IMR-90 (cell line): Measurements from ENCODE around the gene CACNB2. TPM values are rescaled to one million over a fixed set of nuclear protein-coding genes. Genes with fewer than 3 reads are reported as not detected.
A peak's percentile ranks its signal among the peaks of the same experiment; 100 is the strongest.

ENCODE experiments used
- ATAC-seq: fragments of 200-7000 bp; cut with Tn5 transposase; 2 replicates; pipeline ENCODE4 v1.9.1; 2020; ENCODE audit warnings: low read depth, mild to moderate bottlenecking, moderate library complexity
- BruUV-seq: library from RNA; stranded (reverse); fragments of 400-500 nt; replicated peaks from 2 replicates; lab custom pipeline; 2021; lab: Mats Ljungman, UMichigan
- CTCF ChIA-PET: fragments of 300-600 bp; formaldehyde crosslinking; extraction: SDS; loops from one replicate; lab custom pipeline; 2021; ENCODE audit warnings: antibody characterized with exemption; lab: Yijun Ruan, JAX
- POLR2A ChIA-PET: fragments of 300-600 bp; sonication (Branson Sonifier 250); formaldehyde crosslinking; loops from one replicate; lab custom pipeline; 2022; ENCODE audit warnings: antibody characterized with exemption; ENCODE audit not compliant: unreplicated experiment; lab: Charles Lee
- DNase-seq: peaks from one replicate; pipeline ENCODE4 v3.0.0; 2013
- H2AFZ ChIP-seq: replicated peaks from 2 replicates; pipeline ENCODE3; 2013; ENCODE audit warnings: low read length, mild to moderate bottlenecking; ENCODE audit not compliant: poor library complexity
- H2AK5ac ChIP-seq: 2 replicates; pipeline ENCODE4 v1.6.1; 2013; ENCODE audit warnings: low read depth, low read length, inconsistent platforms
- H2AK9ac ChIP-seq: replicated peaks from 2 replicates; pipeline ENCODE3; 2013; ENCODE audit warnings: mild to moderate bottlenecking, low read depth, low read length, moderate library complexity; ENCODE audit not compliant: poor library complexity
- H2BK120ac ChIP-seq: 2 replicates; pipeline ENCODE4 v1.6.1; 2013; ENCODE audit warnings: low read depth, low read length, inconsistent platforms
- H2BK15ac ChIP-seq: 3 replicates; pipeline ENCODE4 v1.6.1; 2013; ENCODE audit warnings: low read depth, low read length, inconsistent platforms
- H2BK20ac ChIP-seq: 2 replicates; pipeline ENCODE4 v1.6.1; 2013; ENCODE audit warnings: low read depth, mild to moderate bottlenecking, inconsistent platforms, low read length, moderate library complexity
- H2BK5ac ChIP-seq: 2 replicates; pipeline ENCODE4 v1.6.1; 2013; ENCODE audit warnings: mild to moderate bottlenecking, low read depth, low read length, inconsistent platforms; ENCODE audit not compliant: poor library complexity, severe bottlenecking
- H3K14ac ChIP-seq: replicated peaks from 2 replicates; pipeline ENCODE4 v1.6.1; 2013; ENCODE audit warnings: low read depth, low read length, inconsistent platforms
- H3K18ac ChIP-seq: 2 replicates; pipeline ENCODE4 v1.6.1; 2013; ENCODE audit warnings: low read depth, low read length, control low read depth
- H3K23ac ChIP-seq: 2 replicates; pipeline ENCODE4 v1.6.1; 2013; ENCODE audit warnings: low read depth, low read length, inconsistent platforms
- H3K27ac ChIP-seq: 2 replicates; pipeline ENCODE4 v1.5.1; 2013; ENCODE audit warnings: mild to moderate bottlenecking, control low read depth, low read length; ENCODE audit not compliant: insufficient read depth
- H3K27me3 ChIP-seq: 2 replicates; pipeline ENCODE4 v1.6.1; 2013; ENCODE audit warnings: low read length; ENCODE audit not compliant: control insufficient read depth, insufficient read depth
- H3K36me3 ChIP-seq: 2 replicates; pipeline ENCODE4 v1.6.1; 2013; ENCODE audit warnings: low read length, mixed read lengths; ENCODE audit not compliant: control insufficient read depth, insufficient read depth
- H3K4ac ChIP-seq: 2 replicates; pipeline ENCODE4 v1.6.1; 2013; ENCODE audit warnings: low read depth, low read length, inconsistent platforms
- H3K4me1 ChIP-seq: 2 replicates; pipeline ENCODE4 v1.6.1; 2013; ENCODE audit warnings: low read length, mixed read lengths; ENCODE audit not compliant: control insufficient read depth, insufficient read depth
- H3K4me2 ChIP-seq: 2 replicates; pipeline ENCODE4 v1.6.1; 2013; ENCODE audit warnings: low read depth, mild to moderate bottlenecking, control low read depth, low read length, moderate library complexity
- H3K4me3 ChIP-seq: 2 replicates; pipeline ENCODE4 v1.5.1; 2013; ENCODE audit warnings: low read depth, mild to moderate bottlenecking, control low read depth, low read length, moderate library complexity; ENCODE audit not compliant: insufficient read depth
- H3K56ac ChIP-seq: 2 replicates; pipeline ENCODE4 v1.6.1; 2013; ENCODE audit warnings: low read length, inconsistent platforms; ENCODE audit not compliant: insufficient read depth; ENCODE audit errors: extremely low read depth
- H3K79me1 ChIP-seq, 2 experiments: 2 replicates each; pipeline ENCODE4 v1.6.1; 2013; ENCODE audit warnings: low read length in 2 of 2, inconsistent platforms in 1 of 2, low read depth in 1 of 2
- H3K9ac ChIP-seq: 2 replicates; pipeline ENCODE4 v1.6.1; 2013; ENCODE audit warnings: low read depth, low read length, control low read depth
- H3K9me1 ChIP-seq: 2 replicates; pipeline ENCODE4 v1.6.1; 2013; ENCODE audit warnings: low read length, inconsistent platforms; ENCODE audit not compliant: insufficient read depth
- H3K9me3 ChIP-seq: 2 replicates; pipeline ENCODE4 v1.6.1; 2013; ENCODE audit warnings: low read length; ENCODE audit not compliant: control insufficient read depth, insufficient read depth
- H4K20me1 ChIP-seq: 2 replicates; pipeline ENCODE4 v1.6.1; 2013; ENCODE audit warnings: low read length, inconsistent platforms; ENCODE audit not compliant: insufficient read depth
- H4K5ac ChIP-seq: 2 replicates; pipeline ENCODE4 v1.6.1; 2013; ENCODE audit warnings: mild to moderate bottlenecking, low read depth, low read length, control low read depth
- H4K8ac ChIP-seq, 2 experiments: 2 replicates each; pipeline ENCODE4 v1.6.1; 2013; ENCODE audit warnings: low read depth in 2 of 2, low read length in 2 of 2, control low read depth in 1 of 2, inconsistent platforms in 1 of 2
- H4K91ac ChIP-seq: 2 replicates; pipeline ENCODE4 v1.6.1; 2013; ENCODE audit warnings: low read depth, low read length, inconsistent platforms; ENCODE audit not compliant: insufficient read depth
- BHLHE40 ChIP-seq: fragments of 150-350 bp; IDR thresholded peaks from 2 replicates; pipeline ENCODE4 v1.6.1; 2016; ENCODE audit warnings: mild to moderate bottlenecking, low read depth, low read length
- CHD1 ChIP-seq: IDR thresholded peaks from 2 replicates; pipeline ENCODE4 v1.6.1; 2012; ENCODE audit warnings: low read depth, low read length, improper control_type of control experiment
- ELK1 ChIP-seq: fragments of 150-350 bp; IDR thresholded peaks from 2 replicates; pipeline ENCODE4 v1.6.1; 2016; ENCODE audit warnings: low read depth, mild to moderate bottlenecking, low read length, moderate library complexity, borderline replicate concordance
- FOS ChIP-seq: fragments of 150-350 bp; IDR thresholded peaks from 2 replicates; pipeline ENCODE4 v1.6.1; 2016; ENCODE audit warnings: low read depth, low read length
- MAFK ChIP-seq: IDR thresholded peaks from 2 replicates; pipeline ENCODE4 v1.6.1; 2012; ENCODE audit warnings: low read depth, low read length, improper control_type of control experiment
- MAZ ChIP-seq: IDR thresholded peaks from 2 replicates; pipeline ENCODE4 v1.6.1; 2012; ENCODE audit warnings: low read depth, mild to moderate bottlenecking, low read length, improper control_type of control experiment, moderate library complexity, borderline replicate concordance
- MXI1 ChIP-seq: IDR thresholded peaks from 2 replicates; pipeline ENCODE4 v1.6.1; 2012; ENCODE audit warnings: low read depth, mild to moderate bottlenecking, low read length, moderate library complexity, borderline replicate concordance
- NFE2L2 ChIP-seq: fragments of 150-350 bp; IDR thresholded peaks from 2 replicates; pipeline ENCODE4 v1.6.1; 2016; ENCODE audit warnings: low read depth, mild to moderate bottlenecking, low read length
- POLR2A ChIP-seq: IDR thresholded peaks from 2 replicates; pipeline ENCODE4 v1.6.1; 2012; ENCODE audit warnings: mild to moderate bottlenecking, low read depth, low read length
- RAD21 ChIP-seq: IDR thresholded peaks from 2 replicates; pipeline ENCODE4 v1.6.1; 2012; ENCODE audit warnings: low read length, improper control_type of control experiment
- RFX5 ChIP-seq: IDR thresholded peaks from 2 replicates; pipeline ENCODE4 v1.8.0; 2012; ENCODE audit warnings: low read depth, mild to moderate bottlenecking, low read length, moderate library complexity
- SMC3 ChIP-seq: fragments of 150-350 bp; IDR thresholded peaks from 2 replicates; pipeline ENCODE4 v1.6.1; 2016; ENCODE audit warnings: low read depth, mild to moderate bottlenecking, antibody characterized with exemption, low read length, moderate library complexity
- whole genome bisulfite sequencing, 2 experiments: methylation state at CpG; one replicate each; pipeline versions ENCODE4 v1.1.5 to v1.1.7; 2013; ENCODE audit warnings: missing lambda C conversion rate in 2 of 2; ENCODE audit not compliant: insufficient read length in 1 of 2; ENCODE audit errors: extremely low coverage in 2 of 2; 5-methylcytosine and 5-hydroxymethylcytosine counted together
- dilution Hi-C: fragments of 300-500 bp; cut with HindIII; formaldehyde crosslinking; loops from one replicate; pipeline ENCODE4 v1.14.3; 2018; ENCODE audit warnings: low sequenced_read_pairs; ENCODE audit not compliant: unreplicated experiment
- in situ Hi-C: fragments of 300-500 bp; cut with MboI; formaldehyde crosslinking; loops from 3 replicates; pipeline ENCODE4 v1.14.3; 2019; ENCODE audit warnings: low sequenced_read_pairs, inconsistent platforms, mixed read lengths
- intact Hi-C: fragments of 100-400 bp; cut with micrococcal nuclease; formaldehyde crosslinking; loops from 2 replicates; pipeline ENCODE4 v1.10.0; 2022
- polyA plus RNA-seq, 3 experiments: library from polyadenylated mRNA; depleted of rRNA; stranded (reverse); fragments of >200 nt; gene quantifications; 2 replicates each; pipeline ENCODE4 v1.2.3, GENCODE V29; 2012; ENCODE audit warnings: low replicate concordance in 1 of 3
- total RNA-seq: library from RNA; depleted of rRNA; stranded (reverse); fragments of >200 nt; gene quantifications from 2 replicates; pipeline ENCODE4 v1.2.3, GENCODE V29; 2012
- TF ChIP-seq, protein P1 (sequence below): fragments of 150-350 bp; IDR thresholded peaks from 2 replicates; pipeline ENCODE4 v1.6.1; 2017; ENCODE audit warnings: mild to moderate bottlenecking, antibody characterized with exemption, low read length, low read depth
- TF ChIP-seq, protein P2 (sequence below): conservative IDR thresholded peaks from 2 replicates; pipeline ENCODE4 v1.5.1; 2012; ENCODE audit warnings: mild to moderate bottlenecking, low read depth, low read length, improper control_type of control experiment

Gene CACNB2
- total and polyA plus RNA-seq, 2 of the 4 experiments (the other 2 are of a cell fraction), result 0.36 TPM

DNA sequence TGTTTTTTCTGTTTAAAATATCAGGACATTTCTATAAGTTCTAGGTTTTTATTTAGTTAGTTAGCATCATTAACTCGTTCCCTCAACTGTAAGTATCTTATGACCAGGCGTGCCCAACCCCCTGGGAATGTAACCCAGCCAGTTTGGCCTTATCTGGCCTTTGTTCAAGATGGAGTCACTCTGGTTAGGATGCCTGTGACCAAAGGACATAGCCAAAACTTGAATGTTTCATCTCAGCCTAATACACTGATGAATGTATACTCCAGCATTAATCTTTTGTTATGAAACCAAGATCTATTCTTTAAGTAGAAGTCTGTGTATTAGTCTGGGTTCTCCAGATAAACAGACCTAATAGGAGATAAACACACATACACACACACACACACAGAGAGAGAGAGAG lies 279.7 kb downstream of the CACNB2 start:
- peak overlapping the region; percentile 99 for H2BK5ac ChIP-seq
- no peak overlapping the region for H3K27ac ChIP-seq
- peak overlapping the region; percentile 93 for H4K91ac ChIP-seq
- H2BK20ac ChIP-seq, result peak overlapping the region; percentile 89
- peaks cover 7% of the 10 kb centered on the region; the same call in 1 of the 2 replicates for H3K4me1 ChIP-seq
- no peaks in the 10 kb centered on the region for H3K36me3 ChIP-seq
- no peaks in the 10 kb centered on the region for H3K27me3 ChIP-seq
- DNase-seq (no peak), ATAC-seq (no peak)
- H2AK9ac ChIP-seq, result no peak overlapping the region
- peak overlapping the region; percentile 83; the same call in 1 of the 2 replicates for H3K18ac ChIP-seq
- ChIA-PET POLR2A (no interaction called here), CTCF (interaction anchor here (0.9 kb wide), 1 partner anchor 14 kb away, joined by 3 read pairs; no protein-coding TSS in a partner anchor)
- peak overlapping the region; percentile 81 for H3K4ac ChIP-seq
- H3K9me3 ChIP-seq, result no peaks in the 10 kb centered on the region
- H3K79me1 ChIP-seq, result no peaks in the 10 kb centered on the region
- H2AK5ac ChIP-seq, result peak overlapping the region; percentile 94
- H4K5ac ChIP-seq, result peak overlapping the region; percentile 40; the same call in 1 of the 2 replicates
- peak overlapping the region; percentile 69 for H3K23ac ChIP-seq
- dilution Hi-C loops, result no loop called here
- H2BK120ac ChIP-seq, result peak overlapping the region; percentile 95
- H2AFZ ChIP-seq, result peak overlapping the region; percentile 45
- WGBS, 2 experiments, result no CpG with 5 or more reads among the region's 2 CpGs
- in situ Hi-C loops, result no loop called here
- peak overlapping the region; percentile 71 for H2BK15ac ChIP-seq
- 0 out of 2 replicates have a peak overlapping the region, but pooled peaks have one; percentile 4 for H3K56ac ChIP-seq
- no peaks in the 10 kb centered on the region for H4K20me1 ChIP-seq
- BruUV-seq, result no TSS peak
- TF ChIP-seq FOS, result no peak
- no peak for TF ChIP-seq NFE2L2
- no peak for TF ChIP-seq RFX5
- TF ChIP-seq MXI1, result no peak
- TF ChIP-seq POLR2A, result no peak
- TF ChIP-seq, protein P1, sequence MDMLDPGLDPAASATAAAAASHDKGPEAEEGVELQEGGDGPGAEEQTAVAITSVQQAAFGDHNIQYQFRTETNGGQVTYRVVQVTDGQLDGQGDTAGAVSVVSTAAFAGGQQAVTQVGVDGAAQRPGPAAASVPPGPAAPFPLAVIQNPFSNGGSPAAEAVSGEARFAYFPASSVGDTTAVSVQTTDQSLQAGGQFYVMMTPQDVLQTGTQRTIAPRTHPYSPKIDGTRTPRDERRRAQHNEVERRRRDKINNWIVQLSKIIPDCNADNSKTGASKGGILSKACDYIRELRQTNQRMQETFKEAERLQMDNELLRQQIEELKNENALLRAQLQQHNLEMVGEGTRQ, result no peak
- no peak for TF ChIP-seq MAFK
- no peak for TF ChIP-seq MAZ
- no peak for TF ChIP-seq ELK1
- no peak for TF ChIP-seq RAD21
- TF ChIP-seq SMC3, result no peak
- no peak for TF ChIP-seq BHLHE40
- TF ChIP-seq, protein P2, sequence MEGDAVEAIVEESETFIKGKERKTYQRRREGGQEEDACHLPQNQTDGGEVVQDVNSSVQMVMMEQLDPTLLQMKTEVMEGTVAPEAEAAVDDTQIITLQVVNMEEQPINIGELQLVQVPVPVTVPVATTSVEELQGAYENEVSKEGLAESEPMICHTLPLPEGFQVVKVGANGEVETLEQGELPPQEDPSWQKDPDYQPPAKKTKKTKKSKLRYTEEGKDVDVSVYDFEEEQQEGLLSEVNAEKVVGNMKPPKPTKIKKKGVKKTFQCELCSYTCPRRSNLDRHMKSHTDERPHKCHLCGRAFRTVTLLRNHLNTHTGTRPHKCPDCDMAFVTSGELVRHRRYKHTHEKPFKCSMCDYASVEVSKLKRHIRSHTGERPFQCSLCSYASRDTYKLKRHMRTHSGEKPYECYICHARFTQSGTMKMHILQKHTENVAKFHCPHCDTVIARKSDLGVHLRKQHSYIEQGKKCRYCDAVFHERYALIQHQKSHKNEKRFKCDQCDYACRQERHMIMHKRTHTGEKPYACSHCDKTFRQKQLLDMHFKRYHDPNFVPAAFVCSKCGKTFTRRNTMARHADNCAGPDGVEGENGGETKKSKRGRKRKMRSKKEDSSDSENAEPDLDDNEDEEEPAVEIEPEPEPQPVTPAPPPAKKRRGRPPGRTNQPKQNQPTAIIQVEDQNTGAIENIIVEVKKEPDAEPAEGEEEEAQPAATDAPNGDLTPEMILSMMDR, result no peak
- TF ChIP-seq CHD1, result no peak
- peak overlapping the region; percentile 87 for H3K14ac ChIP-seq
- no peak overlapping the region for H3K4me3 ChIP-seq
- H3K9me1 ChIP-seq, result peaks cover 3% of the 10 kb centered on the region; the same call in 1 of the 2 replicates
- intact Hi-C loops, result loop anchor here (2.0 kb wide), 1 partner anchor 239 kb away; the partner anchor contains the start of gene ARL5B
- H3K9ac ChIP-seq, result no peak overlapping the region
- peak overlapping the region; percentile 59 to 74; a peak in 3 of 4 replicates for H4K8ac ChIP-seq
- H3K4me2 ChIP-seq, result no peak overlapping the region
